ENCODE data around the gene MED13.
A peak's percentile ranks its signal among the peaks of the same experiment; 100 is the strongest.

Gene MED13

GRCh38 chr17:62093188-62094155 is 28.4 kb upstream of the MED13 start:
- ATAC-seq (peak; percentile 97), DNase-seq (peak; percentile 7 to 23)
- H3K9me3 Mint-ChIP-seq, result no peaks in the 10 kb centered on the region

GRCh38 chr17:62092784-62093183 is 27.7 kb upstream of the MED13 start:
- Mint-ChIP-seq H3K27ac (no peak overlapping the region), H3K4me3 (no peak overlapping the region), H3K4me1 (peaks cover 11% of the 10 kb centered on the region), H3K9me3 (no peaks in the 10 kb centered on the region), H3K27me3 (no peaks in the 10 kb centered on the region)
- DNase-seq, result no peak
- ATAC-seq, result no peak

More at GRCh38 chr17:62093188-62094155, 28.4 kb upstream of the MED13 start:
- no peaks in the 10 kb centered on the region for H3K27me3 Mint-ChIP-seq
- H3K4me3 Mint-ChIP-seq, result no peak overlapping the region
- H3K27ac Mint-ChIP-seq, result no peak overlapping the region
- peaks cover 18% of the 10 kb centered on the region for H3K4me1 Mint-ChIP-seq

- Mint-ChIP-seq H3K4me1 (peaks cover 8% of the 10 kb centered on the region), H3K4me3 (no peak overlapping the region), H3K27me3 (no peaks in the 10 kb centered on the region), H3K9me3 (no peaks in the 10 kb centered on the region), H3K27ac (no peak overlapping the region)
- DNase-seq (no peak), ATAC-seq (no peak)
Measured at GRCh38 chr17:62091804-62092203, 26.7 kb upstream of the MED13 start.

- Mint-ChIP-seq H3K4me1 (peaks cover 8% of the 10 kb centered on the region), H3K27ac (no peak overlapping the region), H3K27me3 (no peaks in the 10 kb centered on the region), H3K9me3 (no peaks in the 10 kb centered on the region), H3K4me3 (no peak overlapping the region)
- ATAC-seq (no peak), DNase-seq (no peak)
Measured at GRCh38 chr17:62090868-62091267, 25.8 kb upstream of the MED13 start.

- Mint-ChIP-seq H3K4me3 (no peak overlapping the region), H3K27ac (no peak overlapping the region), H3K27me3 (no peaks in the 10 kb centered on the region), H3K4me1 (peaks cover 11% of the 10 kb centered on the region), H3K9me3 (no peaks in the 10 kb centered on the region)
- DNase-seq (no peak), ATAC-seq (no peak)
Measured at GRCh38 chr17:62090021-62090824, 25.1 kb upstream of the MED13 start.

- ATAC-seq (no peak), DNase-seq (no peak)
- Mint-ChIP-seq H3K4me3 (no peak overlapping the region), H3K27me3 (no peaks in the 10 kb centered on the region), H3K27ac (no peak overlapping the region), H3K4me1 (peaks cover 18% of the 10 kb centered on the region), H3K9me3 (no peaks in the 10 kb centered on the region)
Measured at GRCh38 chr17:62089334-62089733, 24.3 kb upstream of the MED13 start.

- DNase-seq (no peak), ATAC-seq (no peak)
- Mint-ChIP-seq H3K27ac (no peak overlapping the region), H3K4me3 (no peak overlapping the region), H3K4me1 (peaks cover 11% of the 10 kb centered on the region), H3K27me3 (no peaks in the 10 kb centered on the region), H3K9me3 (no peaks in the 10 kb centered on the region)
Measured at GRCh38 chr17:62086737-62087136, 21.7 kb upstream of the MED13 start.

- Mint-ChIP-seq H3K27ac (no peak overlapping the region), H3K27me3 (no peaks in the 10 kb centered on the region), H3K4me1 (peaks cover 11% of the 10 kb centered on the region), H3K4me3 (no peak overlapping the region), H3K9me3 (no peaks in the 10 kb centered on the region)
- ATAC-seq, result peak; percentile 46
- DNase-seq, result no peak
Measured at GRCh38 chr17:62085511-62086408, 20.7 kb upstream of the MED13 start.

GRCh38 chr17:62084585-62084984 is 19.5 kb upstream of the MED13 start:
- Mint-ChIP-seq H3K27ac (peak overlapping the region in 1 of 2 donors; percentile 91), H3K4me3 (no peak overlapping the region), H3K4me1 (peaks cover 11% of the 10 kb centered on the region), H3K27me3 (peaks cover 10% of the 10 kb centered on the region), H3K9me3 (no peaks in the 10 kb centered on the region)
- DNase-seq, result no peak
- no peak for ATAC-seq

GRCh38 chr17:62083651-62084050 is 18.6 kb upstream of the MED13 start:
- Mint-ChIP-seq H3K4me1 (peaks cover 11% of the 10 kb centered on the region), H3K27me3 (peaks cover 10% of the 10 kb centered on the region), H3K4me3 (no peak overlapping the region), H3K9me3 (no peaks in the 10 kb centered on the region), H3K27ac (no peak overlapping the region)
- no peak for ATAC-seq
- no peak for DNase-seq

GRCh38 chr17:62080647-62081046 is 15.6 kb upstream of the MED13 start:
- peaks cover 17% of the 10 kb centered on the region for H3K27me3 Mint-ChIP-seq
- no peak overlapping the region for H3K27ac Mint-ChIP-seq
- H3K4me3 Mint-ChIP-seq, result no peak overlapping the region
- peaks cover 11% of the 10 kb centered on the region for H3K4me1 Mint-ChIP-seq
- DNase-seq (no peak), ATAC-seq (no peak)
- H3K9me3 Mint-ChIP-seq, result no peaks in the 10 kb centered on the region

- no peak overlapping the region for H3K4me3 Mint-ChIP-seq
- H3K27me3 Mint-ChIP-seq, result peaks cover 17% of the 10 kb centered on the region
- H3K9me3 Mint-ChIP-seq, result no peaks in the 10 kb centered on the region
- no peak for DNase-seq
- ATAC-seq, result no peak
- no peak overlapping the region for H3K27ac Mint-ChIP-seq
- no peaks in the 10 kb centered on the region for H3K4me1 Mint-ChIP-seq
Measured at GRCh38 chr17:62078009-62078408, 12.9 kb upstream of the MED13 start.

- Mint-ChIP-seq H3K27me3 (peaks cover 17% of the 10 kb centered on the region), H3K4me3 (no peak overlapping the region), H3K9me3 (no peaks in the 10 kb centered on the region), H3K4me1 (no peaks in the 10 kb centered on the region), H3K27ac (no peak overlapping the region)
- ATAC-seq (no peak), DNase-seq (no peak)
Measured at GRCh38 chr17:62076864-62077788, 12.0 kb upstream of the MED13 start.

GRCh38 chr17:62075308-62075815 is 10.3 kb upstream of the MED13 start:
- Mint-ChIP-seq H3K4me1 (no peaks in the 10 kb centered on the region), H3K9me3 (no peaks in the 10 kb centered on the region), H3K4me3 (no peak overlapping the region), H3K27me3 (peaks cover 15% of the 10 kb centered on the region), H3K27ac (no peak overlapping the region)
- no peak for DNase-seq
- no peak for ATAC-seq

Measured in stimulated activated naive CD8-positive, alpha-beta T cell treated with anti-CD3 and anti-CD28 coated beads, Interleukin-15, amount 100 ng/mL, for 72 hours (primary cell).